NB4 (cell line): ENCODE data around the gene TMEM192.
"Not testable (repeated sequence)": the region's sequence is repeated elsewhere in the genome, so short reads cannot be mapped to it uniquely, and the experiment has no call there.

Experiments used
- DNase-seq: peaks from one replicate; pipeline ENCODE4 v3.0.0; 2010; ENCODE audit warnings: low read depth
- H3K4me3 ChIP-seq: one replicate; pipeline ENCODE4 v1.5.1; 2011; ENCODE audit warnings: mild to moderate bottlenecking, low read depth, low read length, moderate library complexity
- MAX ChIP-seq: IDR thresholded peaks from 2 replicates; pipeline ENCODE4 v1.6.1; 2011; ENCODE audit warnings: low read depth, low read length
- MYC ChIP-seq: IDR thresholded peaks from 2 replicates; pipeline ENCODE4 v1.6.1; 2011; ENCODE audit warnings: low read depth, low read length
- POLR2A ChIP-seq: IDR thresholded peaks from 2 replicates; pipeline ENCODE4 v1.6.1; 2011; ENCODE audit warnings: mild to moderate bottlenecking; ENCODE audit not compliant: insufficient read length; ENCODE audit errors: extremely low read depth
- TF ChIP-seq, protein P1 (sequence below): IDR thresholded peaks from one replicate; pipeline ENCODE4 v1.5.1; 2012; ENCODE audit warnings: low read depth, low read length

TMEM192 gene

DNA sequence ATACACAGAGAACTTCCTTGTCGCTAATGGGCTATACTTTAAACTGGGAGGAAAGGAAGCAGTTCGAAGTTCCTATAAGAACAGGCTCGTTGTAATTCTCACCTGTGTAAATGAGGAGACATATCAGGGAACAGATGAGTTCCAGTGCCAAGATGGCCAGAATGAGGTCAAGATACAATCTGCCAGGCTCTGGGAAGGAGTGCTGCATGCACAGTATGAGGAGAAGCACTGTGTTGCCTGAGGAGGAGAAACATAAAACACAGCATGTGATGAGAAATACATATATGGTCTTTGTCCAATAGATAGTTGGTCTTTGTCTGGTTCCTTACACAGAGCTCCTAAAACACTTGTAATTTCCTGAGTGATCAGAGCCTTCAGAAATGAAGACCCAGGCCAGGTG lies 24.3 kb downstream of the TMEM192 start:
- DNase-seq = no peak
- TF ChIP-seq MYC (no peak), POLR2A (no peak), MAX (no peak)
- TF ChIP-seq, protein P1, sequence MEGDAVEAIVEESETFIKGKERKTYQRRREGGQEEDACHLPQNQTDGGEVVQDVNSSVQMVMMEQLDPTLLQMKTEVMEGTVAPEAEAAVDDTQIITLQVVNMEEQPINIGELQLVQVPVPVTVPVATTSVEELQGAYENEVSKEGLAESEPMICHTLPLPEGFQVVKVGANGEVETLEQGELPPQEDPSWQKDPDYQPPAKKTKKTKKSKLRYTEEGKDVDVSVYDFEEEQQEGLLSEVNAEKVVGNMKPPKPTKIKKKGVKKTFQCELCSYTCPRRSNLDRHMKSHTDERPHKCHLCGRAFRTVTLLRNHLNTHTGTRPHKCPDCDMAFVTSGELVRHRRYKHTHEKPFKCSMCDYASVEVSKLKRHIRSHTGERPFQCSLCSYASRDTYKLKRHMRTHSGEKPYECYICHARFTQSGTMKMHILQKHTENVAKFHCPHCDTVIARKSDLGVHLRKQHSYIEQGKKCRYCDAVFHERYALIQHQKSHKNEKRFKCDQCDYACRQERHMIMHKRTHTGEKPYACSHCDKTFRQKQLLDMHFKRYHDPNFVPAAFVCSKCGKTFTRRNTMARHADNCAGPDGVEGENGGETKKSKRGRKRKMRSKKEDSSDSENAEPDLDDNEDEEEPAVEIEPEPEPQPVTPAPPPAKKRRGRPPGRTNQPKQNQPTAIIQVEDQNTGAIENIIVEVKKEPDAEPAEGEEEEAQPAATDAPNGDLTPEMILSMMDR = no peak

GRCh38 chr4:165085946-165086345 lies 26.7 kb downstream of the TMEM192 start:
- no peak overlapping the region for H3K4me3 ChIP-seq
- DNase-seq = no peak
- no peak for TF ChIP-seq POLR2A
- TF ChIP-seq MYC = no peak
- TF ChIP-seq, protein P1 = no peak
- no peak for TF ChIP-seq MAX

More for the DNA sequence above, 24.3 kb downstream of the TMEM192 start:
- no peak overlapping the region for H3K4me3 ChIP-seq

- DNase-seq, H3K4me3 ChIP-seq: not testable (repeated sequence)
Measured at GRCh38 chr4:165084787-165085186, 27.9 kb downstream of the TMEM192 start.

DNA sequence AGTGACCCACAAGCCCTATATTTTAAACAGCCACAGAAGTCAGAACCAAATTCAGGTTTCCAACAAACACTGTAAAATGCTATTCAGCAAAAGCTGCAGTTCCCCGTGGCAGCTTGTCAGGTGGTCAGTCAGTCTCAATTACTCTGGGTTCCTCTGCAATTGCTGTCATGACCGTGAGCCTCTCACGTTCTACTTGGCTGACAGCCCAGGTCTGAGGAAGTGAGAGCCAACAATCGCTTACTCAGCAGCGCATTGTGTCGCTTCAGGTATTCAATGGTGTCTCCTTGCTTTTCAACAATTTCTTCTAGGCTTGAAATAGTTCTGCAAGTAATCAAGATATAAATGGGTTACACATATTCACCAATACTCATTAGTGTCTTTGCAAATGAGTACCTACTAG lies 33.2 kb downstream of the TMEM192 start:
- DNase-seq = no peak
- TF ChIP-seq MAX = no peak
- H3K4me3 ChIP-seq = no peak overlapping the region

DNA sequence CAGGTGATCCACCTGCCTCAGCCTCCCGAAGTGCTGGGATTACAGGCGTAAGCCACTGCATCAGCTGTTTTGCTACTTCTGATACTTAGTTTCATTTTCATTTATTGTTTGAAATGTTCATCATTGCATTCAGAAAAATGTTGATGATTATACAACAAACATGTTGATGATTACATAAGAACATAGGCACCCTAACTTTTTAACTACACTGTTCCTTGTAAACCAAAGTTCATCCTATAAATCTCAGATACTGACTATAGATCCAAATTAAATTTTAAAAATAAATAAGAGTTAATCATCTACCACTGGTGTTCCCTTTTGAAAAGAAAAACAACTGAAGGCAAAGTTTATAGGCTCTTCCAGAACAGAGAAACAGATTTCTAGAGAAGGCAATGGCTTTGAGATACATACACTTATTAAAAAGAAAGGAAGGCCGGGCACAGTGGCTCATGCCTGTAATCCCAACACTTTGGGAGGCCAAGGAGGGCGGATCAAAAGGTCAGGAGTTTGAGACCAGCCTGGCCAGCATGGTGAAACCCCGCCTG lies 35.6 kb downstream of the TMEM192 start:
- no peak for DNase-seq
- no peak overlapping the region for H3K4me3 ChIP-seq
- no peak for TF ChIP-seq MAX
- TF ChIP-seq MYC = no peak
- no peak for TF ChIP-seq POLR2A
- TF ChIP-seq, protein P1 = no peak

DNA sequence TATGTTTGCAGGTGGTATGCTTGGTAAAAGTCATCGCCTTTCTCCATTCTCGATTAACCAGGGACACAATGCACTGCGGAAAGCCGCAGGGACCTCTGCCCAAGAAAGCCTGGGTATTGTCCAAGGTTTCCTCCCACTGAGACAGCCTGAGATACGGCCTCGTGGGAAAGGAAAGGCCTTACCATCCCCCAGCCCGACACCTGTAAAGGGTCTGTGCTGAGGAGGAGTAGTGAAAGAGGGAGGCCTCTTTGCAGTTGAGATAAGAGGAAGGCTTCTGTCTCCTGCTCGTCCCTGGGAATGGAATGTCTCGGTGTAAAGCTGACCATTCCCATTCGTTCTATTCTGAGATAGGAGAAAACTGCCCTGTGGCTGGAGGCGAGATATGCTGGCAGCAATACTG lies 39.3 kb downstream of the TMEM192 start:
- not testable (repeated sequence) for DNase-seq, H3K4me3 ChIP-seq

GRCh38 chr4:165070560-165070959 lies 42.1 kb downstream of the TMEM192 start:
- H3K4me3 ChIP-seq = no peak overlapping the region
- TF ChIP-seq MAX = no peak
- no peak for TF ChIP-seq POLR2A
- TF ChIP-seq, protein P1 = no peak
- TF ChIP-seq MYC = no peak
- DNase-seq = no peak
